H9 (cell line): ENCODE measurements around the gene PPBP. TPM values are rescaled to one million over a fixed set of nuclear protein-coding genes. Genes with fewer than 3 reads are reported as not detected.

Source experiments
- DNase-seq: peaks from one replicate; pipeline ENCODE4 v3.0.0-alpha.2; 2017
- H2AFZ ChIP-seq: one replicate; pipeline ENCODE4 v1.6.1; 2013; ENCODE audit warnings: mild to moderate bottlenecking, low read length, control low read depth, moderate library complexity
- H2AK5ac ChIP-seq: 2 replicates; pipeline ENCODE4 v1.6.1; 2013; ENCODE audit warnings: low read length, control low read depth, mixed read lengths; ENCODE audit not compliant: insufficient read length
- H2BK120ac ChIP-seq: one replicate; pipeline ENCODE4 v1.6.1; 2013; ENCODE audit warnings: low read depth, mild to moderate bottlenecking, low read length, control low read depth, inconsistent platforms; ENCODE audit not compliant: poor library complexity, severe bottlenecking
- H2BK12ac ChIP-seq: 2 replicates; pipeline ENCODE4 v1.6.1; 2013; ENCODE audit warnings: low read length, control low read depth, mixed read lengths, low read depth; ENCODE audit not compliant: insufficient read length
- H2BK15ac ChIP-seq: 2 replicates; pipeline ENCODE4 v1.6.1; 2013; ENCODE audit warnings: low read depth, low read length, control low read depth
- H2BK20ac ChIP-seq: one replicate; pipeline ENCODE4 v1.6.1; 2013; ENCODE audit warnings: low read depth, mild to moderate bottlenecking, low read length, control low read depth, inconsistent platforms; ENCODE audit not compliant: poor library complexity, severe bottlenecking
- H2BK5ac ChIP-seq: 2 replicates; pipeline ENCODE4 v1.6.1; 2013; ENCODE audit warnings: low read length, control low read depth, mixed read lengths; ENCODE audit not compliant: insufficient read length
- H3K14ac ChIP-seq: 2 replicates; pipeline ENCODE4 v1.6.1; 2013; ENCODE audit warnings: low read length, control low read depth; ENCODE audit not compliant: insufficient read depth
- H3K18ac ChIP-seq: 2 replicates; pipeline ENCODE4 v1.6.1; 2013; ENCODE audit warnings: low read depth, mild to moderate bottlenecking, mixed read lengths, low read length, control low read depth; ENCODE audit not compliant: insufficient read length
- H3K23ac ChIP-seq: 2 replicates; pipeline ENCODE4 v1.6.1; 2013; ENCODE audit warnings: low read length, control low read depth, mixed read lengths, low read depth; ENCODE audit not compliant: insufficient read length
- H3K23me2 ChIP-seq: 2 replicates; pipeline ENCODE4 v1.6.1; 2013; ENCODE audit warnings: low read depth, mild to moderate bottlenecking, mixed read lengths, low read length, control low read depth; ENCODE audit not compliant: insufficient read length, poor library complexity, severe bottlenecking
- H3K27ac ChIP-seq: 2 replicates; pipeline ENCODE4 v1.5.1; 2013; ENCODE audit warnings: low read length, control low read depth, mixed read lengths, low read depth; ENCODE audit not compliant: insufficient read length
- H3K27me3 ChIP-seq: 2 replicates; pipeline ENCODE4 v1.6.1; 2013; ENCODE audit warnings: low read length, control low read depth, inconsistent platforms; ENCODE audit not compliant: insufficient read depth
- H3K4ac ChIP-seq: 2 replicates; pipeline ENCODE4 v1.6.1; 2013; ENCODE audit warnings: low read depth, mild to moderate bottlenecking, control low read depth, inconsistent platforms, low read length, moderate library complexity
- H3K4me1 ChIP-seq: 2 replicates; pipeline ENCODE4 v1.6.1; 2013; ENCODE audit warnings: low read length, control low read depth, inconsistent platforms; ENCODE audit not compliant: insufficient read depth
- H3K4me2 ChIP-seq: 2 replicates; pipeline ENCODE4 v1.6.1; 2013; ENCODE audit warnings: low read length, control low read depth, mixed read lengths; ENCODE audit not compliant: insufficient read length, insufficient read depth
- H3K56ac ChIP-seq: 2 replicates; pipeline ENCODE4 v1.6.1; 2013; ENCODE audit warnings: low read depth, mild to moderate bottlenecking, mixed read lengths, low read length, control low read depth; ENCODE audit not compliant: insufficient read length
- H3K79me1 ChIP-seq: 2 replicates; pipeline ENCODE4 v1.6.1; 2013; ENCODE audit warnings: low read depth, mild to moderate bottlenecking, moderate library complexity, low read length, control low read depth, inconsistent platforms; ENCODE audit not compliant: insufficient read depth, poor library complexity, severe bottlenecking
- H3K79me2 ChIP-seq: 2 replicates; pipeline ENCODE4 v1.6.1; 2013; ENCODE audit warnings: low read length, control low read depth, inconsistent platforms; ENCODE audit not compliant: insufficient read depth
- H3K9ac ChIP-seq: 2 replicates; pipeline ENCODE4 v1.6.1; 2013; ENCODE audit warnings: low read length, control low read depth, mixed read lengths; ENCODE audit not compliant: insufficient read length; ENCODE audit errors: extremely low read depth
- H3K9me3 ChIP-seq: one replicate; pipeline ENCODE4 v1.6.1; 2013; ENCODE audit warnings: low read depth, low read length, inconsistent platforms; ENCODE audit not compliant: control insufficient read depth
- H3T11ph ChIP-seq: one replicate; pipeline ENCODE4 v1.6.1; 2013; ENCODE audit warnings: mild to moderate bottlenecking, low read length, control low read depth, inconsistent platforms
- H4K20me1 ChIP-seq: one replicate; pipeline ENCODE4 v1.6.1; 2013; ENCODE audit not compliant: control insufficient read depth, insufficient read length, insufficient read depth
- H4K5ac ChIP-seq: 2 replicates; pipeline ENCODE4 v1.6.1; 2013; ENCODE audit warnings: low read depth, mild to moderate bottlenecking, mixed read lengths, low read length, control low read depth; ENCODE audit not compliant: insufficient read length
- H4K8ac ChIP-seq: replicated peaks from 2 replicates; pipeline ENCODE4 v1.6.1; 2013; ENCODE audit warnings: low read length, control low read depth, mixed read lengths, low read depth; ENCODE audit not compliant: insufficient read length
- H4K91ac ChIP-seq: 2 replicates; pipeline ENCODE4 v1.6.1; 2013; ENCODE audit warnings: low read depth, mild to moderate bottlenecking, moderate library complexity, mixed read lengths, low read length, control low read depth; ENCODE audit not compliant: insufficient read length
- H3K27ac Mint-ChIP-seq, 3 experiments: 2 replicates in 2 of 3; 3 replicates in 1 of 3; pipeline ENCODE4 v1.8.0; 2020 to 2021; ENCODE audit warnings: mixed read lengths in 3 of 3, mild to moderate bottlenecking in 1 of 3, moderate library complexity in 1 of 3
- H3K27me3 Mint-ChIP-seq: 2 replicates; pipeline ENCODE4 v1.8.0; 2021; ENCODE audit warnings: low read depth, mild to moderate bottlenecking, moderate library complexity, mixed read lengths
- H3K36me3 Mint-ChIP-seq, 3 experiments: 2 replicates in 2 of 3; 3 replicates in 1 of 3; pipeline ENCODE4 v1.8.0; 2020 to 2021; ENCODE audit warnings: low read depth in 3 of 3, mixed read lengths in 3 of 3; ENCODE audit not compliant: insufficient read depth in 1 of 3
- H3K4me1 Mint-ChIP-seq, 2 experiments: 2 replicates each; pipeline ENCODE4 v1.8.0; 2020; ENCODE audit warnings: mixed read lengths in 2 of 2
- H3K4me3 Mint-ChIP-seq, 2 experiments: 2 replicates in 1 of 2; 3 replicates in 1 of 2; pipeline ENCODE4 v1.8.0; 2020 to 2021; ENCODE audit warnings: mild to moderate bottlenecking in 2 of 2, mixed read lengths in 2 of 2, moderate library complexity in 1 of 2
- H3K9me3 Mint-ChIP-seq, 2 experiments: 2 replicates in 1 of 2; 3 replicates in 1 of 2; pipeline ENCODE4 v1.8.0; 2020; ENCODE audit warnings: mild to moderate bottlenecking in 2 of 2, mixed read lengths in 2 of 2, moderate library complexity in 1 of 2
- CTCF ChIP-seq: fragments of 200-600 bp; sonication (generic); conservative IDR thresholded peaks from 3 replicates; pipeline ENCODE4 v1.8.0; 2021; ENCODE audit warnings: antibody characterized with exemption, mild to moderate bottlenecking
- total RNA-seq: library from RNA; stranded (reverse); gene quantifications from 2 replicates; pipeline ENCODE4 v1.2.1, GENCODE V29; 2021

PPBP gene
- total RNA-seq, 1 experiment from 2014 or later: 0.33 TPM

DNA sequence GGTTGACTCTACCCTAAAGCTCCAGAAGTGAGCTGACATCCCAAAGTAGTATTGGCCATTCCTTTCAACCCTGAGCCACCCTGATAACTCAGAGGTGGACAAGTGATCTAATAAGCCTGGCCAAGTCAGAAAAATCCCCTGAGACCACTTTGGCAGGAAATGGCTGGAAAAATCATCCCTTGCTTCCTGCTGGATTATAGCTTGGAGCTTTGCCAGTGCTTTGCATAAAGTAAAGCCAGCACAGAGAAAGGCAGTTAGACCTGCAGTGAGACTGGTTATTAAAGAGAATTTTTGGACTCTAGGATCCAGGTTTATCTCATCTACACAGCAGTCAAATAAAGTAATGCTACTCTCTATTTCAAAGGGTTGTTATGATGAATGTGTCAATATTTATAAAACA is 44.1 kb upstream of the PPBP start:
- H3K27me3 ChIP-seq: no peaks in the 10 kb centered on the region
- H3K4me3 Mint-ChIP-seq: no peak overlapping the region

More for the DNA sequence above, 44.1 kb upstream of the PPBP start:
- DNase-seq: no peak
- no peak overlapping the region for H3K56ac ChIP-seq
- H2BK5ac ChIP-seq: no peak overlapping the region
- no peak overlapping the region for H3K4ac ChIP-seq
- H3K79me2 ChIP-seq: no peaks in the 10 kb centered on the region
- no peaks in the 10 kb centered on the region; the same call in 1 of the 2 replicates for H3K4me1 ChIP-seq
- Mint-ChIP-seq H3K27ac (no peak overlapping the region; a peak in 1 of 7 replicates), H3K9me3 (no peaks in the 10 kb centered on the region), H3K4me1 (peaks cover 8% of the 10 kb centered on the region in 2 experiments), H3K27me3 (no peaks in the 10 kb centered on the region), H3K36me3 (no peaks in the 10 kb centered on the region)
- no peak overlapping the region for H4K5ac ChIP-seq
- H3K23ac ChIP-seq: no peak overlapping the region
- no peak overlapping the region for H2BK12ac ChIP-seq
- H2BK20ac ChIP-seq: no peak overlapping the region
- no peaks in the 10 kb centered on the region for H3K79me1 ChIP-seq
- TF ChIP-seq CTCF: no peak
- no peaks in the 10 kb centered on the region for H4K20me1 ChIP-seq
- no peak overlapping the region for H4K91ac ChIP-seq
- H3K14ac ChIP-seq: no peak overlapping the region
- H3K27ac ChIP-seq: no peak overlapping the region
- no peaks in the 10 kb centered on the region for H3K9me3 ChIP-seq
- no peak overlapping the region for H3K4me2 ChIP-seq
- no peak overlapping the region for H3K18ac ChIP-seq
- H3K23me2 ChIP-seq: no peaks in the 10 kb centered on the region
- no peak overlapping the region for H2AFZ ChIP-seq
- H2BK15ac ChIP-seq: no peak overlapping the region
- no peak overlapping the region for H3T11ph ChIP-seq
- H4K8ac ChIP-seq: no peak overlapping the region
- H2BK120ac ChIP-seq: no peak overlapping the region
- H2AK5ac ChIP-seq: no peak overlapping the region
- H3K9ac ChIP-seq: no peak overlapping the region
